OCI-LY7 (cell line): Measurements from ENCODE around the gene KRT26.

ENCODE experiments used
- CTCF ChIP-seq: fragments of 200-600 bp; sonication (generic); conservative IDR thresholded peaks from 2 replicates; pipeline ENCODE4 v1.5.1; 2014; ENCODE audit warnings: mild to moderate bottlenecking, antibody characterized with exemption, low read length, moderate library complexity, mixed read lengths
- EZH2phosphoT487 ChIP-seq: fragments of 200-600 bp; sonication (generic); IDR thresholded peaks from 2 replicates; pipeline ENCODE4 v1.6.1; 2018; ENCODE audit warnings: low read depth, borderline replicate concordance, mild to moderate bottlenecking, mixed run types, antibody characterized with exemption, low read length, moderate library complexity, mixed read lengths

- TF ChIP-seq CTCF (no peak), EZH2phosphoT487 (no peak)
Measured at GRCh38 chr17:40800381-40800780, 28.4 kb upstream of the KRT26 start.
